HUDEP-2 (cell line): ENCODE data around the gene HLA-E.
"Not testable (repeated sequence)": the region's sequence is repeated elsewhere in the genome, so short reads cannot be mapped to it uniquely, and the experiment has no call there.

Experiments
- DNase-seq, 76 experiments: peaks; one replicate each; lab custom pipeline; 2025; ENCODE audit not compliant: unreplicated experiment in 76 of 76; lab: John Stamatoyannopoulos, UW

The HLA-E gene

GRCh38 chr6:30480536-30481156 is 8.7 kb upstream of the HLA-E start:
- peak in 2 of 76 experiments; percentile 2 to 27 for DNase-seq

- DNase-seq, result no peak
Measured at GRCh38 chr6:30481211-30481964, 7.9 kb upstream of the HLA-E start.

- DNase-seq, result peak in 57 of 76 experiments; percentile 11 to 78 (median 55)
Measured at GRCh38 chr6:30481965-30482644, 7.2 kb upstream of the HLA-E start.

GRCh38 chr6:30483677-30484279 is 5.5 kb upstream of the HLA-E start:
- peak in 23 of 76 experiments; percentile 20 to 65 (median 42) for DNase-seq

- no peak for DNase-seq
Measured at GRCh38 chr6:30485236-30485635, 4.1 kb upstream of the HLA-E start.

GRCh38 chr6:30487926-30488325 is 1.4 kb upstream of the HLA-E start:
- no peak for DNase-seq

GRCh38 chr6:30488697-30489080 is 620 bp upstream of the HLA-E start:
- DNase-seq, result not testable (repeated sequence)

- DNase-seq, result peak in 62 of 76 experiments; percentile 13 to 87 (median 70)
Measured at GRCh38 chr6:30490026-30490876, 942 bp downstream of the HLA-E start.

- not testable (repeated sequence) for DNase-seq
Measured at GRCh38 chr6:30491291-30491953, 2.1 kb downstream of the HLA-E start.

- DNase-seq, result no peak
Measured at GRCh38 chr6:30491991-30492952, 3.0 kb downstream of the HLA-E start.

GRCh38 chr6:30493643-30494250 is 4.4 kb downstream of the HLA-E start:
- peak in 1 of 76 experiments; percentile 10 for DNase-seq

- DNase-seq, result no peak
Measured at GRCh38 chr6:30494291-30494861, 5.1 kb downstream of the HLA-E start.

GRCh38 chr6:30495060-30495459 is 5.8 kb downstream of the HLA-E start:
- DNase-seq, result not testable (repeated sequence)

GRCh38 chr6:30495993-30496392 is 6.7 kb downstream of the HLA-E start:
- DNase-seq, result no peak

GRCh38 chr6:30497261-30497599 is 7.9 kb downstream of the HLA-E start:
- DNase-seq, result not testable (repeated sequence)

GRCh38 chr6:30497714-30498113 is 8.4 kb downstream of the HLA-E start:
- DNase-seq, result no peak

GRCh38 chr6:30498705-30499104 is 9.4 kb downstream of the HLA-E start:
- not testable (repeated sequence) for DNase-seq
